Measurements from ENCODE around the gene PALLD.

The PALLD gene

GRCh38 chr4:168930413-168931196 lies 433.8 kb downstream of the PALLD start:
- Histone ChIP-seq H3K4me2 (ENCODE audit: low read depth, low read length) (no peak overlapping the region), H3K27ac (ENCODE audit: low read length) (no peak overlapping the region), H3K27me3 (replicated peaks; ENCODE audit: insufficient read depth, low read length) (no peaks in the 10 kb centered on the region), H3K9me3 (replicated peaks; ENCODE audit: insufficient read depth, low read length) (no peaks in the 10 kb centered on the region), H3K79me2 (ENCODE audit: low read length) (no peaks in the 10 kb centered on the region), H3K4me3 (ENCODE audit: low read length) (no peak overlapping the region), H4K20me1 (ENCODE audit: insufficient read depth, low read length) (no peaks in the 10 kb centered on the region), H3K36me3 (replicated peaks; ENCODE audit: insufficient read depth, low read length) (no peaks in the 10 kb centered on the region; the same call in 1 of the 2 replicates), H3K4me1 (ENCODE audit: low read length) (no peaks in the 10 kb centered on the region), H2AFZ (ENCODE audit: low read length) (no peak overlapping the region), H3K9ac (ENCODE audit: low read length) (no peak overlapping the region), H3K9me2 (replicated peaks; ENCODE audit: insufficient read depth, low read length) (no peaks in the 10 kb centered on the region), H3F3A (ENCODE audit: insufficient read depth, low read length) (no peaks in the 10 kb centered on the region)
- no peak for TF ChIP-seq CTCF (IDR thresholded peaks at IDR 0.05; ENCODE audit: low read length)
- no peak for TF ChIP-seq EZH2phosphoT487 (IDR thresholded peaks at IDR 0.05; ENCODE audit: low read length)
- TF ChIP-seq EZH2 (optimal IDR thresholded peaks at IDR 0.05; ENCODE audit: low read depth, low read length) = no peak
- no peak for DNase-seq

DNA sequence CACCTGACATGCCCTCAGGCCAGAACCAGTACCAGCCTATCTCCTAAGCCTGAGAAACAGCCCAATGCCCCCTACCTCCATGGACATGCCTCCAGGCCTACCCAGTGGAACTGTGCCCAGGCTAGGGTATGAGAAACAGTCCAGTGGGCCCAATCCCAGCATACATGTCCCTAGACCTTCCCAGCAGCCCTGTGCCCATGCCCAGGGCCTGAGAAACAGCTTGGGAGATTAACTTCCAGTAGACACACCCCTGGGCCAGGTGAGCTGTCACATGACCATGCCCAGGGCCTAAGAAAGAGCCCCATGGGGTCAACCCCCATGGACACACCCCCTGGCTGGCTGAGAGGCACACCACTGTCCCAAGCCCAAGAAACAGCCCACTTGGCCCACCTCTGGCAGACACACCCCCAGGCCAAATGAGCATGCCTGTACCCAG lies 434.4 kb downstream of the PALLD start:
- Histone ChIP-seq H3K9ac (ENCODE audit: low read length) (no peak overlapping the region), H3K79me2 (ENCODE audit: low read length) (no peaks in the 10 kb centered on the region), H3K27ac (ENCODE audit: low read length) (no peak overlapping the region), H2AFZ (ENCODE audit: low read length) (no peak overlapping the region), H3K36me3 (replicated peaks; ENCODE audit: insufficient read depth, low read length) (no peaks in the 10 kb centered on the region; the same call in 1 of the 2 replicates), H4K20me1 (ENCODE audit: insufficient read depth, low read length) (no peaks in the 10 kb centered on the region), H3F3A (ENCODE audit: insufficient read depth, low read length) (no peaks in the 10 kb centered on the region), H3K27me3 (replicated peaks; ENCODE audit: insufficient read depth, low read length) (no peaks in the 10 kb centered on the region), H3K4me2 (ENCODE audit: low read depth, low read length) (no peak overlapping the region), H3K9me2 (replicated peaks; ENCODE audit: insufficient read depth, low read length) (no peaks in the 10 kb centered on the region), H3K9me3 (replicated peaks; ENCODE audit: insufficient read depth, low read length) (no peaks in the 10 kb centered on the region), H3K4me1 (ENCODE audit: low read length) (no peaks in the 10 kb centered on the region), H3K4me3 (ENCODE audit: low read length) (no peak overlapping the region)
- no peak for DNase-seq
- TF ChIP-seq EZH2phosphoT487 (IDR thresholded peaks at IDR 0.05; ENCODE audit: low read length) (no peak), EZH2 (optimal IDR thresholded peaks at IDR 0.05; ENCODE audit: low read depth, low read length) (no peak), CTCF (IDR thresholded peaks at IDR 0.05; ENCODE audit: low read length) (no peak)

- TF ChIP-seq EZH2 (optimal IDR thresholded peaks at IDR 0.05; ENCODE audit: low read depth, low read length) (no peak), CTCF (IDR thresholded peaks at IDR 0.05; ENCODE audit: low read length) (no peak), EZH2phosphoT487 (IDR thresholded peaks at IDR 0.05; ENCODE audit: low read length) (no peak)
- H3K9me2 ChIP-seq (replicated peaks; ENCODE audit: insufficient read depth, low read length) = no peaks in the 10 kb centered on the region
- H3K4me3 ChIP-seq (ENCODE audit: low read length) = no peak overlapping the region
- no peaks in the 10 kb centered on the region for H3K9me3 ChIP-seq (replicated peaks; ENCODE audit: insufficient read depth, low read length)
- DNase-seq = no peak
- H3K9ac ChIP-seq (ENCODE audit: low read length) = no peak overlapping the region
- no peaks in the 10 kb centered on the region for H3K27me3 ChIP-seq (replicated peaks; ENCODE audit: insufficient read depth, low read length)
- H4K20me1 ChIP-seq (ENCODE audit: insufficient read depth, low read length) = no peaks in the 10 kb centered on the region
- H3K79me2 ChIP-seq (ENCODE audit: low read length) = no peaks in the 10 kb centered on the region
- H3K4me2 ChIP-seq (ENCODE audit: low read depth, low read length) = no peak overlapping the region
- no peaks in the 10 kb centered on the region for H3F3A ChIP-seq (ENCODE audit: insufficient read depth, low read length)
- H3K36me3 ChIP-seq (replicated peaks; ENCODE audit: insufficient read depth, low read length) = no peaks in the 10 kb centered on the region
- H3K4me1 ChIP-seq (ENCODE audit: low read length) = no peaks in the 10 kb centered on the region
- no peak overlapping the region for H3K27ac ChIP-seq (ENCODE audit: low read length)
- H2AFZ ChIP-seq (ENCODE audit: low read length) = no peak overlapping the region
Measured at GRCh38 chr4:168932138-168932537, 435.3 kb downstream of the PALLD start.
